Heart right ventricle (tissue), 16 donors: ENCODE results near the gene NXNL1. TPM values are rescaled to one million over a fixed set of nuclear protein-coding genes. Genes with fewer than 3 reads are reported as not detected.
"Not testable (repeated sequence)": the region's sequence is repeated elsewhere in the genome, so short reads cannot be mapped to it uniquely, and the experiment has no call there.

Experiments used
- ATAC-seq, 8 donors: fragments of 200-7000 bp; cut with Tn5 transposase; one replicate each; pipeline ENCODE4 v1.9.1; 2020; ENCODE audit warnings: mild to moderate bottlenecking in 8 of 8, moderate library complexity in 8 of 8, moderate number of reproducible peaks in 1 of 8
- DNase-seq, 2 donors: peaks; one replicate each; pipeline ENCODE4 v3.0.0-alpha.2; 2020
- H3K27ac ChIP-seq, 10 donors: fragments of 200-600 bp; sonication (generic) in 2 of 10; one replicate each; pipeline versions ENCODE4 v1.5.0 to v1.8.0; 2020 to 2022; ENCODE audit warnings: mild to moderate bottlenecking in 3 of 10
- H3K27me3 ChIP-seq, 7 donors: fragments of 200-600 bp; one replicate each; pipeline ENCODE4 v1.8.0; 2021 to 2022; ENCODE audit warnings: mild to moderate bottlenecking in 2 of 7
- H3K36me3 ChIP-seq, 9 donors: fragments of 200-600 bp; sonication (generic) in 1 of 9; one replicate each; pipeline versions ENCODE4 v1.5.0 to v1.8.0; 2020 to 2022; ENCODE audit warnings: mild to moderate bottlenecking in 2 of 9
- H3K4me1 ChIP-seq, 9 donors: fragments of 200-600 bp; sonication (generic) in 1 of 9; one replicate each; pipeline versions ENCODE4 v1.5.0 to v1.8.0; 2020 to 2022; ENCODE audit warnings: mild to moderate bottlenecking in 4 of 9
- H3K4me3 ChIP-seq, 10 donors: fragments of 200-600 bp; sonication (generic) in 2 of 10; one replicate each; pipeline versions ENCODE4 v1.5.0 to v1.8.0; 2020 to 2022; ENCODE audit warnings: mild to moderate bottlenecking in 7 of 10, moderate library complexity in 2 of 10
- H3K9me3 ChIP-seq, 11 donors: fragments of 200-600 bp in 10 of 11; sonication (generic) in 2 of 11; one replicate each; pipeline versions ENCODE4 v1.5.0 to v1.8.0; 2013 to 2022; ENCODE audit warnings: mild to moderate bottlenecking in 2 of 11, control low read depth in 1 of 11, moderate library complexity in 1 of 11
- CTCF ChIP-seq, 9 donors: fragments of 200-600 bp; sonication (generic) in 2 of 9; IDR thresholded peaks; one replicate each; pipeline versions ENCODE4 v1.5.0 to v1.8.0; 2021 to 2022; ENCODE audit warnings: antibody characterized with exemption in 9 of 9, mild to moderate bottlenecking in 5 of 9, moderate library complexity in 1 of 9
- WGBS, 2 donors: extraction: QIAGEN DNeasy Blood & Tissue Kit; methylation state at CpG; one replicate each; pipeline ENCODE4 v1.1.7; 2013; ENCODE audit warnings: inconsistent platforms in 1 of 2; 5-methylcytosine and 5-hydroxymethylcytosine counted together
- intact Hi-C, 10 donors: fragments of 100-400 bp; cut with DNase I; formaldehyde crosslinking; loops; one replicate each; pipeline versions ENCODE4 v1.11.1 to v1.14.2; 2022
- long read RNA-seq, 3 donors: library from polyadenylated mRNA; unstranded; transcript quantifications; one replicate each; pipeline ENCODE4 v2.0.0, GENCODE V29; 2020 to 2021
- polyA plus RNA-seq, 2 donors: library from polyadenylated mRNA; stranded (reverse); fragments of 200-250 nt; gene quantifications; one replicate each; pipeline ENCODE4 v1.2.3, GENCODE V29; 2013
- total RNA-seq, 10 donors: library from RNA; stranded (reverse); fragmentation: NEBNext Ultra II Directional in 3 of 10; extraction: Animal tissue kit (Norgen Biotek cat#: 25700) in 3 of 10; gene quantifications; one replicate each; pipeline versions ENCODE4 v1.2.1 to v1.2.4, GENCODE V29; 2021 to 2023
- donor health status: Arrhythmogenic right ventricular cardiomyopathy.
- donor health status: ischemic (EF 13 %, LVEDD 7.1; RV severe dilation, severe dysfunction).
- donor health status: healthy with polysubstance abuse.
- donor health status: DM: no; HTN: yes; CAD: no.
- donor health status: DM: no; HTN: no; CAD: no.
- donor health status: ischemic (EF 25% LVEDD 6.9; RV normal size, moderate dysfunction).
- donor health status: ischemic (EF 25% LVEDD 5.7; RV mildly dilated, moderate dysfunction).
- donor health status: healthy.
- donor health status: DM: yes; HTN: yes; CAD: no.
- donor health status: Ischemic cardiomyopathy.
- donor health status: ischemic (EF 35%, LVEDD 5.7; RV mildly dilated, moderate dysfunction).
- donor health status: nonischemic (EF 11% LVEDD 7.7; RV severe dilation, severe dysfunction).
- donor health status: DM: yes; HTN: yes; CAD: no.
- donor health status: PGD.
- donor health status: ischemic (EF 29% LVEDD 5.4; RV normal size, mild dysfunction).
- donor health status: nonischemic (EF 23%, LVEDD 6.1; RV moderate dilation, normal function).

NXNL1 gene
- under 1 TPM in 4 of 10 donors, not detected in 6; 0.42 to 0.80 (median 0.55) TPM for total RNA-seq
- 1 to 10 TPM in 1 of 2 donors, not detected in 1; 1.1 TPM for polyA plus RNA-seq
- long read RNA-seq, donor 1 = 0 reads
- long read RNA-seq, donor 2 = 0 reads
- long read RNA-seq, donor 3 = 0 reads

- Histone ChIP-seq H3K4me1 (peaks cover 0 to 3% (median 0%) of the 10 kb centered on the region in 9 donors), H3K9me3 (no peaks in the 10 kb centered on the region), H3K27ac (no peak within 1 kb of the TSS), H3K4me3 (no peak within 1 kb of the TSS), H3K27me3 (peaks cover 3 to 59% (median 49%) of the 10 kb centered on the region in 7 donors), H3K36me3 (no peaks in the 10 kb centered on the region)
- DNase-seq (no peak), ATAC-seq (no peak)
- intact Hi-C loops = loop anchor here in 3 of 10 donors (10.0 kb wide), 2 partner anchors 66 to 116 kb away; partner anchors contain the start of gene CCDC194 (in 1 of the 3)
- WGBS, 2 donors = 83 to 87% methylated on average over 26 of the region's 26 CpGs
- TF ChIP-seq CTCF (IDR thresholded peaks at IDR 0.05) = no peak
Observed at GRCh38 chr19:17460372-17461230, at the start of gene NXNL1. Gene NXNL1 (minus strand): TSS chr19:17460926. CDS start chr19:17460869, 57 bp downstream.

GRCh38 chr19:17508558-17508933, 47.8 kb upstream of the NXNL1 start:
- Histone ChIP-seq H3K4me1 (peaks cover 4 to 43% (median 26%) of the 10 kb centered on the region in 9 donors), H3K27ac (peak overlapping the region in 2 of 10 donors; percentile 37 to 69), H3K36me3 (peaks cover 0 to 30% (median 6%) of the 10 kb centered on the region in 9 donors)
- H3K9me3 ChIP-seq, intact Hi-C loops, ATAC-seq, H3K4me3 ChIP-seq, DNase-seq, H3K27me3 ChIP-seq: not testable (repeated sequence)
- WGBS, 2 donors = 92 to 94% methylated on average over 3 of the region's 3 CpGs

- Histone ChIP-seq H3K9me3 (no peaks in the 10 kb centered on the region), H3K4me1 (peaks cover 4 to 34% (median 17%) of the 10 kb centered on the region in 9 donors), H3K27me3 (no peaks in the 10 kb centered on the region), H3K27ac (no peak overlapping the region), H3K36me3 (peaks cover 0 to 45% (median 6%) of the 10 kb centered on the region in 9 donors), H3K4me3 (no peak overlapping the region)
- no peak for TF ChIP-seq CTCF (IDR thresholded peaks at IDR 0.05)
- ATAC-seq = no peak
- intact Hi-C loops = no loop called here
- no peak for DNase-seq
- WGBS, 2 donors = 71 to 80% methylated on average over 9 of the region's 9 CpGs
Observed at GRCh38 chr19:17506745-17507144, 46.0 kb upstream of the NXNL1 start.

- WGBS, 2 donors = 66 to 73% methylated on average over 10 of the region's 10 CpGs
- Histone ChIP-seq H3K9me3 (no peaks in the 10 kb centered on the region), H3K27me3 (no peaks in the 10 kb centered on the region), H3K27ac (peak overlapping the region in 2 of 10 donors; percentile 5 to 42), H3K4me3 (no peak overlapping the region), H3K36me3 (peaks cover 0 to 60% (median 20%) of the 10 kb centered on the region in 9 donors), H3K4me1 (peaks cover under 1 to 31% (median 13%) of the 10 kb centered on the region in 9 donors)
- DNase-seq (no peak), ATAC-seq (peak in 1 of 8 donors; percentile 29)
- no peak for TF ChIP-seq CTCF (IDR thresholded peaks at IDR 0.05)
- intact Hi-C loops = no loop called here
Observed at GRCh38 chr19:17505223-17505622, 44.5 kb upstream of the NXNL1 start.
